ENCODE data around the gene KCNK7. TPM values are rescaled to one million over a fixed set of nuclear protein-coding genes. Genes with fewer than 3 reads are reported as not detected.

Gene KCNK7
- total and polyA plus RNA-seq, 2 experiments from 2014 or later: 0.60 TPM; not detected in 1

DNA sequence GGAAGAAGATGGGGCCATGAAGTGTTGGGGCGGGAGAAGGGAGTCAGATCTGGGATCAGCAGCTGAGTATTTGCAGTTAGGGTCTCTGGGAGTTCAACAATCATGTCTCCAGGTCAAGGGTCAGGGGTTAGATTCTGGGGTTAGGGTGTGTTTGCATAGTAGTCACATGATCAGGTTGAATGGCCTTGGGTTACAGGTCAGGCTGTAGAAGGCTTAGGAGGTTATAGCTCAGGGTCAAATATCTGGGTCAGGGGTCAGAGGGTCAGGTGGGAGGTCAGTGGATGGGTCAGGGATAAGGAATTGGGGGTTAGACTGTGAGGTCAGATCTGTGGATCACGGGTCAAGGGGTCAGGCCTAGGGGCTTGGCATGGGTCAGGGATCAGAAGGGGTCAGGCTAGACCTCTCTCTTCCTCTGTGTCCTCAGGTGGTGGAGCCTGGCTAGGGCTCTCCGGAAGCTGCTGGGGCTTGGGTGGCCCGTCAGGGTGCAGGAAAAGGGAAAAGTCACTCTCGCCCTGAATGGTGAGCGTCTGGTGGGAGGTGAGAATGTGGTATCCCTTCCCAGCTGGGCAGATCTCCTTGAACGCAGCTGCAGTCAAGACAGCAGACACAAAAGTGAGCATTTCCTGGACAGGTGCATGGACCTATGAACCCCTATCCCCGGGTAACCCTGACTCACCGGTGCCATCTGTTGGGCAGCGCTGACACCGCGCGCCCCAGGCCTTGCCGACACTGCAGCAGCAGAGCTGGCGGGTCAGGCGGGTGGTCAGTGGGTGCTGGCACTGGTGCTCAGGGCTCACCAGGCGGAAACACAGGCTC, 43.8 kb downstream of the KCNK7 start:
- ATAC-seq (peak; percentile 61), DNase-seq (ENCODE audit: low spot score) (peak; percentile 83)
- Histone ChIP-seq H2AFZ (no peak overlapping the region), H4K20me1 (replicated peaks; ENCODE audit: insufficient read depth) (peaks cover 2% of the 10 kb centered on the region; the same call in 1 of the 2 replicates), H3K4me1 (ENCODE audit: insufficient read depth) (peaks cover 17% of the 10 kb centered on the region; the same call in 1 of the 2 replicates), H3K27ac (ENCODE audit: low read depth) (no peak overlapping the region), H3K9me2 (ENCODE audit: insufficient read depth) (no peaks in the 10 kb centered on the region), H3F3A (replicated peaks; ENCODE audit: low read depth) (peaks cover 27% of the 10 kb centered on the region; the same call in 1 of the 2 replicates), H3K27me3 (ENCODE audit: insufficient read depth) (peaks cover 74% of the 10 kb centered on the region), H3K4me2 (peak overlapping the region; percentile 72; the same call in 1 of the 2 replicates), H3K79me2 (replicated peaks; ENCODE audit: insufficient read depth) (no peaks in the 10 kb centered on the region), H3K4me3 (no peak overlapping the region), H3K36me3 (ENCODE audit: insufficient read depth) (no peaks in the 10 kb centered on the region)
- no peak overlapping the region for H3K27ac Mint-ChIP-seq
- TF ChIP-seq, protein P1, sequence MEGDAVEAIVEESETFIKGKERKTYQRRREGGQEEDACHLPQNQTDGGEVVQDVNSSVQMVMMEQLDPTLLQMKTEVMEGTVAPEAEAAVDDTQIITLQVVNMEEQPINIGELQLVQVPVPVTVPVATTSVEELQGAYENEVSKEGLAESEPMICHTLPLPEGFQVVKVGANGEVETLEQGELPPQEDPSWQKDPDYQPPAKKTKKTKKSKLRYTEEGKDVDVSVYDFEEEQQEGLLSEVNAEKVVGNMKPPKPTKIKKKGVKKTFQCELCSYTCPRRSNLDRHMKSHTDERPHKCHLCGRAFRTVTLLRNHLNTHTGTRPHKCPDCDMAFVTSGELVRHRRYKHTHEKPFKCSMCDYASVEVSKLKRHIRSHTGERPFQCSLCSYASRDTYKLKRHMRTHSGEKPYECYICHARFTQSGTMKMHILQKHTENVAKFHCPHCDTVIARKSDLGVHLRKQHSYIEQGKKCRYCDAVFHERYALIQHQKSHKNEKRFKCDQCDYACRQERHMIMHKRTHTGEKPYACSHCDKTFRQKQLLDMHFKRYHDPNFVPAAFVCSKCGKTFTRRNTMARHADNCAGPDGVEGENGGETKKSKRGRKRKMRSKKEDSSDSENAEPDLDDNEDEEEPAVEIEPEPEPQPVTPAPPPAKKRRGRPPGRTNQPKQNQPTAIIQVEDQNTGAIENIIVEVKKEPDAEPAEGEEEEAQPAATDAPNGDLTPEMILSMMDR (conservative IDR thresholded peaks at IDR 0.05; ENCODE audit: low read depth in 2 of 2): peak; percentile 51 to 84
- TF ChIP-seq ETS1 (IDR thresholded peaks at IDR 0.05): no peak
- H3K36me3 Mint-ChIP-seq (ENCODE audit: low read depth): no peaks in the 10 kb centered on the region; the same call in 2 of the 3 replicates
- H3K4me3 Mint-ChIP-seq: peak overlapping the region; percentile 11; the same call in 1 of the 3 replicates
- H3K9me3 Mint-ChIP-seq: no peaks in the 10 kb centered on the region
- H3K27me3 Mint-ChIP-seq (ENCODE audit: insufficient read depth, low read depth, poor library complexity): peaks cover 50% of the 10 kb centered on the region
- peaks cover 51% of the 10 kb centered on the region for H3K4me1 Mint-ChIP-seq

- TF ChIP-seq ZNF114 (CRISPR knock-in tag; IDR thresholded peaks at IDR 0.05): no peak
- Mint-ChIP-seq H3K9me3 (no peaks in the 10 kb centered on the region; the same call in 2 of the 3 replicates), H3K27me3 (ENCODE audit: insufficient read depth, low read depth, poor library complexity) (peaks cover 53% of the 10 kb centered on the region), H3K4me1 (peaks cover 37% of the 10 kb centered on the region), H3K36me3 (ENCODE audit: low read depth) (no peaks in the 10 kb centered on the region; the same call in 2 of the 3 replicates), H3K27ac (no peak overlapping the region), H3K4me3 (no peak overlapping the region; the same call in 2 of the 3 replicates)
- DNase-seq (ENCODE audit: low spot score) (no peak), ATAC-seq (no peak)
- H3K79me2 ChIP-seq (replicated peaks; ENCODE audit: insufficient read depth): no peaks in the 10 kb centered on the region
- H3K27me3 ChIP-seq (ENCODE audit: insufficient read depth): peaks cover 71% of the 10 kb centered on the region
- H4K20me1 ChIP-seq (replicated peaks; ENCODE audit: insufficient read depth): peaks cover 3% of the 10 kb centered on the region; the same call in 1 of the 2 replicates
- no peak overlapping the region for H3K27ac ChIP-seq (ENCODE audit: low read depth)
- H3K4me3 ChIP-seq: no peak overlapping the region
- H3K36me3 ChIP-seq (ENCODE audit: insufficient read depth): no peaks in the 10 kb centered on the region
- H3K9me2 ChIP-seq (ENCODE audit: insufficient read depth): no peaks in the 10 kb centered on the region
- H3F3A ChIP-seq (replicated peaks; ENCODE audit: low read depth): peaks cover 27% of the 10 kb centered on the region; the same call in 1 of the 2 replicates
- H3K4me1 ChIP-seq (ENCODE audit: insufficient read depth): peaks cover 17% of the 10 kb centered on the region
- no peak overlapping the region for H3K4me2 ChIP-seq
- H2AFZ ChIP-seq: no peak overlapping the region
Measured at GRCh38 chr11:65549096-65549495, 46.5 kb downstream of the KCNK7 start.

- peaks cover 73% of the 10 kb centered on the region for H3K27me3 ChIP-seq (ENCODE audit: insufficient read depth)
- no peak overlapping the region; the same call in 2 of the 3 replicates for H3K4me3 Mint-ChIP-seq
- H3K27me3 Mint-ChIP-seq (ENCODE audit: insufficient read depth, low read depth, poor library complexity): peaks cover 56% of the 10 kb centered on the region
- peaks cover 13% of the 10 kb centered on the region for H3K4me1 ChIP-seq (ENCODE audit: insufficient read depth)
- H3F3A ChIP-seq (replicated peaks; ENCODE audit: low read depth): peaks cover 25% of the 10 kb centered on the region; the same call in 1 of the 2 replicates
- no peak overlapping the region for H3K4me2 ChIP-seq
- no peak for TF ChIP-seq JUNB (IDR thresholded peaks at IDR 0.05; ENCODE audit: unreplicated experiment)
- DNase-seq (ENCODE audit: low spot score) (no peak), ATAC-seq (no peak)
- no peak overlapping the region for H3K27ac Mint-ChIP-seq
- H2AFZ ChIP-seq: no peak overlapping the region
- no peaks in the 10 kb centered on the region for H3K9me2 ChIP-seq (ENCODE audit: insufficient read depth)
- no peak overlapping the region for H3K4me3 ChIP-seq
- H3K79me2 ChIP-seq (replicated peaks; ENCODE audit: insufficient read depth): no peaks in the 10 kb centered on the region
- H3K27ac ChIP-seq (ENCODE audit: low read depth): no peak overlapping the region
- no peaks in the 10 kb centered on the region for H3K36me3 ChIP-seq (ENCODE audit: insufficient read depth)
- no peaks in the 10 kb centered on the region; the same call in 2 of the 3 replicates for H3K36me3 Mint-ChIP-seq (ENCODE audit: low read depth)
- peaks cover 37% of the 10 kb centered on the region for H3K4me1 Mint-ChIP-seq
- H4K20me1 ChIP-seq (replicated peaks; ENCODE audit: insufficient read depth): peaks cover 3% of the 10 kb centered on the region; the same call in 1 of the 2 replicates
- H3K9me3 Mint-ChIP-seq: no peaks in the 10 kb centered on the region; the same call in 2 of the 3 replicates
Measured at GRCh38 chr11:65548395-65548794, 47.2 kb downstream of the KCNK7 start.

All from GM23338 (cell line).